ENCODE results near the gene DRAM2.
"Not testable (repeated sequence)": the region's sequence is repeated elsewhere in the genome, so short reads cannot be mapped to it uniquely, and the experiment has no call there.

DNA sequence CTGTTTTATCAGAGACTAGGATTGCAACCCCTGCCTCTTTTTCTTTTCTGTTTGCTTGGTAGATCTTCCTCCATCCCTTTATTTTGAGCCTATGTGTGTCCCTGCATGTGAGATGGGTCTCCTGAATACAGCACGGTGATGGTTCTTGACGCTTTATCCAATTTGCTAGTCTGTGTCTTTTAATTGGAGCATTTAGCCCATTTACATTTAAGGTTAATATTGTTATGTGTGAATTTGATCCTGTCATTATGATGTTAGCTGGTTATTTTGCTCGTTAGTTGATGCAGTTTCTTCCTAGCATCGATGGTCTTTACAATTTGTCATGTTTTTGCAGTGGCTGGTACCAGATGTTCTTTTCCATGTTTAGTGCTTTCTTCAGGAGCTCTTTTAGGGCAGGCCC is 62.6 kb downstream of the DRAM2 start:
- TF ChIP-seq CTCF, POLR2A (IDR thresholded peaks at IDR 0.05): not testable (repeated sequence)
